MG63 (cell line): ENCODE results near the gene SGPP2. TPM values are rescaled to one million over a fixed set of nuclear protein-coding genes. Genes with fewer than 3 reads are reported as not detected.
A peak's percentile ranks its signal among the peaks of the same experiment; 100 is the strongest.
"Not testable (repeated sequence)": the region's sequence is repeated elsewhere in the genome, so short reads cannot be mapped to it uniquely, and the experiment has no call there.

Source experiments
- DNase-seq: peaks from one replicate; pipeline ENCODE4 v3.0.0-alpha.2; 2020
- H3K27me3 ChIP-seq: fragments of 250-450 bp; sonication (Bioruptor Pico); 2 replicates; pipeline ENCODE4 v1.5.1; 2020; ENCODE audit warnings: mild to moderate bottlenecking, moderate library complexity
- H3K36me3 ChIP-seq: fragments of 250-450 bp; sonication (Bioruptor Pico); 2 replicates; pipeline ENCODE4 v1.5.1; 2020; ENCODE audit warnings: mild to moderate bottlenecking, moderate library complexity
- H3K4me3 ChIP-seq: fragments of 250-450 bp; sonication (Bioruptor Pico); 2 replicates; pipeline ENCODE4 v1.5.1; 2020; ENCODE audit warnings: mild to moderate bottlenecking, moderate library complexity
- H3K9me3 ChIP-seq: fragments of 250-450 bp; sonication (Bioruptor Pico); 2 replicates; pipeline ENCODE4 v1.5.1; 2020; ENCODE audit warnings: mild to moderate bottlenecking, moderate library complexity
- total RNA-seq: library from RNA; depleted of rRNA; stranded (reverse); fragments of >200 nt; shearing (Covaris generic); gene quantifications from 2 replicates; pipeline ENCODE4 v1.2.3, GENCODE V29; 2014; ENCODE audit warnings: low replicate concordance

The SGPP2 gene
- total RNA-seq, 1 experiment from 2014 or later, result not detected

DNA sequence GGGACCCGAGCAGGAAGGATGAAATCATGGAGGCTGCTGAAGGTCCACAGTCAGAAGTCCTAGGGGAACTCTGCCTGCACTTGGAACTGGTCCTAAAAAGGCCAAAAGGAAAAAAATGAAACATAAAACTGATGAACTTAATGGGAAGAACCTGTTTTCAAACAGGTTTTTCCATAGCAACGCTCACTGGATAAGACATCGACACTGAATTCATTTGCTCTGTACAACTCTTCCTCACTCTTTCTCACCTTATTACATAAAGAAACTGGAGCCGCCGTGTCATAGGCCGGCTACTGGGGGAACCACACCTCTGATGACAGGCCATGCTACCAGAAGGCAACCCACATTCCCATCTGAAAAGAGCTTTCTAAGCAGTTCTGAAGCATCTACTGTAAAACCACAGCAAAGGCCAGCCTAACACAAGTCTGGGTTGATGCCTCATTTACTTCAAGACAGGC, 147.9 kb downstream of the SGPP2 start:
- H3K36me3 ChIP-seq, result peaks cover 59% of the 10 kb centered on the region
- no peaks in the 10 kb centered on the region for H3K27me3 ChIP-seq
- no peak overlapping the region for H3K4me3 ChIP-seq
- DNase-seq, result no peak
- H3K9me3 ChIP-seq, result no peaks in the 10 kb centered on the region

DNA sequence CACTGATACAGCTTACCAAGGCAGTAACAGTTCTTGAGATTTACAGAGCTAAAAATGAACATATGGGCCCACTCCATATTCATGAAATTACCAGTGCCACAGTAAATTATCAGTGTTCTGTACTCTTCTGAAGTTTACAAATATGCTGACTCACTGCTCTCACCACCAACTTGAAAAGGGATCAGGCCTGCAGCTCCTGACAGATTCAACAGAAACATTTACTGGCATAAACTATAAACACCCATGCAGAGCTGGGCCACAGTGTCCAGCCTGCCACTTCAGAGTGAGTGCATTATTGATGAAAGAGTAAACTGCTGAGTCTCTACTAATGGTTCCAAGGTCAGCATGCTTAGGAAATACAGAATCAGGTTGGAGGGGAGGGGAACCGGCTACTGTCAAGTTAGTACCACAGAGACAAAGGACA, 148.4 kb downstream of the SGPP2 start:
- Histone ChIP-seq H3K4me3 (no peak overlapping the region), H3K36me3 (peaks cover 56% of the 10 kb centered on the region), H3K27me3 (no peaks in the 10 kb centered on the region), H3K9me3 (no peaks in the 10 kb centered on the region)
- DNase-seq, result peak; percentile 57

DNA sequence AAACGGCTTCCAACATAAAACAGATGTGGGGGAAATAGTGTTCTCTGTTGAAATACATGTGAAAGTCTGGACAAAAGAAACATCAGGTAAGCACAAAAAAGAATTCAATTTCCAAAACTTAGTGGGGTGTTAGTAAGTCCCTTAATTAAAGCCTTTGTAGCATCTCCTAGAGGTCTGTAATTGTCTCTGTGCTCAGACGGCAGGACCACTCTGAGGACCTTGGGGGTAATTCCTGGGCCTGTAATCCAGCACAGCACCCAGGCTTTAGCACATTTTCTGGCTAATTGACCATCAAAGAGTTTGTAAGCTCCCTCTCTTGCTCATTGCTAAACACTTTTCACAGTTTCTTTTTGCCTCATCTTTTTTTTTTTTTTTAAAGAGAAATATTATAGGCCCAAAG, 151.3 kb downstream of the SGPP2 start:
- Histone ChIP-seq H3K4me3 (no peak overlapping the region), H3K9me3 (no peaks in the 10 kb centered on the region), H3K27me3 (no peaks in the 10 kb centered on the region), H3K36me3 (peaks cover 48% of the 10 kb centered on the region)
- DNase-seq, result no peak

DNA sequence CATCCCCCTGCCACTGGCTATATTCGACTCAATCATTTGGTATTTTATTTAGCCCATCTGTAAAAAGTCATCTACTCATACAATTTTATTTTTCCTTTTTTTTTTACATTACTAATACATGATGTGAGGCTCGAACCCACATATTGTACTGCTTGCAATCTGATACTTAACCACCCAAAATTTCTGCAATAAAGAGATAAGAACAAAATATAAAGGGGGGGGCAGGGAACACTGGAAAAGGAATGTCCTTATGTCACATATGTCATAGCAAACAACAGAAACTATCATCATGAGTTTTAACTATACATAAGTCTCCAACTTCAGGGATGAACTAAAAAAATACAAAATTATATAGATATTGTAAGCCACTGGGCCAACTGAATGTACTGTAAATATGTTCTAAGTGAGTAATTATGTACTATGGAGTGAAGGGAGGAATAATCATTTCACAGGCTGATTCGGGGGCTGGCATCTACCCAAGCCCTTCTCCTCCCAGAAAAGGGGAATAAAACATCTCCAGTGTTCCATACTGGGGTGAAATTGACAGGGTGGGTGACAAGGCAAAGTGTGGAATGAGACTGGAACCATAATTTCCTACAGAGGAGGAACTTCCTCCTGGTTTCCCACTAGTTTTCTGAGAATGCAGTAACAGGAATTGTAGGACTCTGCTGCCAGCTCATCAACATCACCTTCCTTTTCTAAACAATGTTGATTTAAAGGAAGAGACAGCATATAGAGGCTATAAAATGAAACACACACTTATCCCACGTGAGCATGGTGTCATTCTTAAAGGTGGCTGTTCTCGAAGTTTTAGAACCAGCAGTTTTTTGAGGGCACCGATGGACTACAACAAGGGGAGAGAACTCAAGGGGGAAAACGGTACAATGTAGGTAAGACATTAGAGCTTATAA, 152.1 kb downstream of the SGPP2 start:
- DNase-seq, result no peak
- peaks cover 41% of the 10 kb centered on the region for H3K36me3 ChIP-seq

DNA sequence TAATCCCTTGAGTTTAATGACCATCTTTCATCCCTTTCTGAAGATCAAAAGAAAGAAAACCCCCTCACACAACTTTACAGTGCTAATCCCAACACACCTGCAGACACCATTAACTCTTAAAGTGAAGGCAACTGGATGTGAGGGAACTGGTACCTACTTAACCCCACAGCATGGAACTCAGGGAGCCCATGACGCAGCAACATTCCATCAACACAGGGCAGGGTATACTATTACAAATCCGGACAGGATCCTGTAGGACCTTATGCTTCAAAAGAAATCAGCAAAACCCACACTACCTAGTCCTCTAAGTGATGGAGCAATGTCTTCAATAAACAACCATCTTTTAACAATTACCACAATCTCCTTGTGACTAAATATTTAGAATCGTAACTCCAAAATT, 153.0 kb downstream of the SGPP2 start:
- H3K36me3 ChIP-seq, result peaks cover 43% of the 10 kb centered on the region
- no peak for DNase-seq
- H3K4me3 ChIP-seq, result no peak overlapping the region
- no peaks in the 10 kb centered on the region for H3K9me3 ChIP-seq
- no peaks in the 10 kb centered on the region for H3K27me3 ChIP-seq

More for the DNA sequence above, 152.1 kb downstream of the SGPP2 start:
- no peak overlapping the region for H3K4me3 ChIP-seq
- no peaks in the 10 kb centered on the region for H3K9me3 ChIP-seq
- H3K27me3 ChIP-seq, result no peaks in the 10 kb centered on the region

DNA sequence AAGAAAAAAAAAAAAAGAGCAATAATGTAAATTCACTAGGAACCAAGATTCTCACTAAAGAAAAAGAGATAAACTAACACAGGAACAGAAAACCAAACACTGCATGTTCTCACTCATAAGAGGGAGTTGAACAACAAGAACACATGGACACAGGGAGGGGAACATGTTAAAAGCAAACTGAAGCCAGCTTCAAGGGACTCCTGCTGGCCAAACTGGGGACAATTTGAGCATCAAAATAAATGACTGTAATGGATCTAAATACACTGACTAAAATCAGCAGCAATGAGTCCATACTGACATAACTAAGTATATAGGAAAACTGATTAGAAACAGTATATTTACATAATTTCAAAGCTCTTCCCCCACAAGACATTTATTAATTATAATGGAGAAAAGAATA, 158.6 kb downstream of the SGPP2 start:
- no peaks in the 10 kb centered on the region for H3K27me3 ChIP-seq
- H3K4me3 ChIP-seq, result no peak overlapping the region
- peaks cover 50% of the 10 kb centered on the region for H3K36me3 ChIP-seq
- no peak for DNase-seq
- no peaks in the 10 kb centered on the region for H3K9me3 ChIP-seq

DNA sequence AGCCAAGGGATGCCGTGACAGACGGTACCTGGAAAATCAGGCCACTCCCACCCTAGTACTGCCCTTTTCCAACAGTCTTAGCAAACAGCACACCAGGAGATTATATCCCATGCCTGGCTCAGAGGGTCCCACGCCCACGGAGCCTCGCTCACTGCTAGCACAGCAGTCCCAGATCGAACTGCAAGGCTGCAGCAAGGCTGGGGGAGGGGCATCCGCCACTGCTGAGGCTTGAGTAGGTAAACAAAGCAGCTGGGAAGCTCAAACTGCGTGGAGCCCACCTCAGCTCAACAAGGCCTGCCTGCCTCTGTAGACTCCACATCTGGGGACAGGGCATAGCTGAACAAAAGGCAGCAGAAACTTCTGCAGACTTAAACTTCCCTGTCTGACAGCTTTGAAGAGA, 160.2 kb downstream of the SGPP2 start:
- H3K4me3 ChIP-seq, H3K27me3 ChIP-seq, DNase-seq, H3K9me3 ChIP-seq: not testable (repeated sequence)
- peaks cover 49% of the 10 kb centered on the region for H3K36me3 ChIP-seq

DNA sequence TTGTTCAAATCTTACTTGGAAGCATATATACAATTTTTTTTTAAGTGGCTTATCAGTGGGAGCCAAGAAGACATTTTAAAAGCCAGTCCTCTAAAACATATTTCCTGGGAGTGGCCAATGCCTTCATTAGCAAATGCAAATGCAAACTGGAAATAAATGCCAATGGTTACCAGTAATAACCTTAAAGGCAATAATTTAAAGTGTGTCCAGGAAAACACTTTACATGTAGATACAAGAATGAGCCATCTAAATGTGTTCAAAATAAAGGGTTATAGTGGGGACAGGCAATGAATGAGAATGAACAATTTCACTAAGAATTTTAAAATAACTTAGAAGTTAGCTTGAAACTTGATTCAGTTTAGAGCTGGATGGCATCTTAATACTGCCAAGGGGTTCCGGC, 167.3 kb downstream of the SGPP2 start:
- Histone ChIP-seq H3K27me3 (no peaks in the 10 kb centered on the region), H3K9me3 (no peaks in the 10 kb centered on the region; the same call in 1 of the 2 replicates), H3K36me3 (peaks cover 65% of the 10 kb centered on the region), H3K4me3 (no peak overlapping the region)
- no peak for DNase-seq

DNA sequence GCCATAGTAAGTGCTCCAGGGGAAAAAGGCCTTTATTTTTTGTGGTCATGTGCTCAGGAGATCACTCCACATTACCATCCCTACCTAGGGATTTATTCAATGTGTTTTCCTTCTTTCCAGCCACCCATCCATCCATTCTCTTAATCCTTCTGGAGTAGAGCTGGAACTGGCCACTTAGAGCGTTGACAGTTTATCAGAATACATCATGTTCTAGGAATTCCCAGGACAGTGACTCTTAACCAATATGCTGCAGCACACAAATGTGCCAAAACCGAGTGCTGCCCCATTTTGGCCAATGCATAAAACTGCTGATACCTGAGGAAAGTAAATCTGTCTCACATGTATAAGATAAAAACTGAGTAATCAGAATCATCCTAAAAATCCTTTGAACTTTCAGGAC, 167.8 kb downstream of the SGPP2 start:
- Histone ChIP-seq H3K36me3 (peaks cover 64% of the 10 kb centered on the region), H3K9me3 (no peaks in the 10 kb centered on the region; the same call in 1 of the 2 replicates), H3K27me3 (no peaks in the 10 kb centered on the region), H3K4me3 (no peak overlapping the region)
- DNase-seq, result no peak

DNA sequence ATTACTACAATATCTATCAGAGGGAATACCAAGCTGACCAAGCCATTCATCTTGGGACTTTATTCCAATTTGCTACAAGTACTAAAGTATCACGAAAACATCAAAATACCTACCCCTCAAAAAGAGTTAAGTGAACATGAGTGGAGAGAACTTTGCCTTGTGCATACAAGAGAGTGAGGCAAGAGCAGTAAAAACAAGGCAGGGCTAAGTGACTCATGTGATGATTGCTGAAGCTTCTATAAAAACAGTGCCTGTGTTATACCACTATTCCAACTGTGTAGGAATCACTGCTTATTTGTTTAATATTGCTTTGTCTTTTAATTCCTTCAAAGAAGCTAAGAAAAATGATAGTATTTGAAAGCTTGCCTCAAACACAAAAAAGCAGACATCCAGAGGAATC, 170.3 kb downstream of the SGPP2 start:
- Histone ChIP-seq H3K36me3 (peaks cover 77% of the 10 kb centered on the region), H3K4me3 (no peak overlapping the region), H3K9me3 (no peaks in the 10 kb centered on the region; the same call in 1 of the 2 replicates), H3K27me3 (no peaks in the 10 kb centered on the region)
- no peak for DNase-seq

DNA sequence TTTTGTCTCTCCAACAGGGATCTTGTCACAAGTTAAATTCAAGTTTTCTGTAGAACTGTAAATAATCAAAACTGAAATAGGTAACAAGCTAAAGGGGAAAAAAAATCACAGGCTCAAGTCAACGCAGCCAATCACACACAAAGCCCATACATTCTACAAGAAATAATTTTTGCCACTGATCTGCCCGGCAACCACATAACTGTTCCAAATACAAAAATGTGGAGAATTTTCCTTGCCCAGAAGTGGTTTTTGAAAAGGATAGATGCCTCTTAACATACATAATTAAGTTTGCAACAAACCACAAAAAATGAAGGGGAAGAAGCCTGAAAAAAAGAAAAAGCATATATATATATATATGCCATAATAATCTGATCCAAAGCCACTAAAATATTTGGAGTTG, 171.2 kb downstream of the SGPP2 start:
- no peak for DNase-seq
- peaks cover 79% of the 10 kb centered on the region for H3K36me3 ChIP-seq

DNA sequence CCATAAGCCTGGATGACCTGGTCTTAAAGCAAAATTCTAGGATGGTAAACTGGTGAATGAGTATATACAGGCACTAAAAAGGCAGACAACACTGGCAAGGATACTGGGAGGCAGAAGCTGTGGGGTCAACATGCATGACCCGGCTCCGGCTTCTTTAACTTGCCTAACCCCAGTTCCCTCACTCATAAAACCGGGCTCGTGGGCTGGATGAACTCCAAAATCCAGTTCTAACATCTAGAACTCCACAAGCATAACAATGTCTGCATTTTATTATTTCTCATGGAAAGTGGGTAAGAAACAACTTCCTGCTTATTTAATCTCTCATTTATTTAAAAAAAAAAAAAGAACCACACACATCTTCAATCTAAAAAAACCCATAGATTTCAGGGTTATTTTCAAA, 174.3 kb downstream of the SGPP2 start:
- no peak overlapping the region for H3K4me3 ChIP-seq
- H3K9me3 ChIP-seq, result no peaks in the 10 kb centered on the region
- DNase-seq, result no peak
- no peaks in the 10 kb centered on the region for H3K27me3 ChIP-seq
- H3K36me3 ChIP-seq, result peaks cover 68% of the 10 kb centered on the region

More for the DNA sequence above, 171.2 kb downstream of the SGPP2 start:
- Histone ChIP-seq H3K4me3 (no peak overlapping the region), H3K27me3 (no peaks in the 10 kb centered on the region), H3K9me3 (no peaks in the 10 kb centered on the region; the same call in 1 of the 2 replicates)

DNA sequence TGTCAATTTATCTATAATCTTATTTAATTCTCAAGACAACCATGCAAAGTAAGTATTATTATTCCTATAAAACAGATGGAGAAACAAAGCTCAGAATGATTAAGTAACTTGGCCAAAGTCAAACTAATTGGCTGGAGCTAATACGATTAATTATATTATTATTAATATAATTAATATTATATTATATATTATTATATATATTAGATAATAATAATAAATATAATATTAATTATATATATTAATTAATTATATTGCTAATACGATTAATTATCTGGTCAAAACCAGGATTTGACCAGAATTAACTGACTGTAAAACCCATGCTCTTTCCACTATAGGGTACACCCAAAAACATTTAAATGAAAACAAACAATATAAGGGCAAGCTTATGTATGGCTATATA, 179.2 kb downstream of the SGPP2 start:
- Histone ChIP-seq H3K4me3 (no peak overlapping the region), H3K36me3 (peaks cover 60% of the 10 kb centered on the region), H3K27me3 (no peaks in the 10 kb centered on the region)

DNA sequence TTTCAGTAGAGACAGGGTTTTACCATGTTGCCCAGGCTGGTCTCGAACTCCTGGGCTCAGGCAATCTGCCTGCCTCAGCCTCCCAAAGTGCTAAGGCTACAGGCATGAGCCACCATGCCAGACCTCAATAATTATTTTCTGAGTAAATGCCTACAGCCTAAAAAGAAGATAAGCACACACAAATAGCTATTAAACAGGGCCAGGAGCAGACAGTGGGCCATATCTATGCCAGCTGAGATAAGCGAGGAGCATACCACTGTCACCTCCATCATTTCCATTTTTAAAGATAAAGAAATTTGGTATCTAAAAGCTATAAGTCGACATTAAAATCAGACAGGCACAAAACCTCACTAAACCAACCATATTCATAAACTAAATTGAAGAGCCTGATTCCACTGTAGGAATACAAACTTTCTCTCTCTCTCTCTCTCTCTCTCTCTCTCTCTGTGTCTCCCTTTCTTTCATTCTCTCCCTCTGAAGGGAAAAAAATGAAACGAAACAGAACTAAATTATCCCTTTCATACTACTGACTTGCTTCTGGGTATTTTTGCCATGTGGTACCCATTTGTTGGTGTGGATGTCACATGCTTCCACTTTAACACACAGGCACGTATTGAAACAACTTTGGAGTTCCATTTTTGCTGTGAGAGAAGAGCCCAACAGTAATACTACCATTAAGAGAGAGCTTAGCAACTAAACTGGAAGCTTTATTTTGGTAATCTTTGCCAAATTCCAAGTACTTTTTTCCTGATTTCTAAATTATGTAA, 180.6 kb downstream of the SGPP2 start:
- no peak for DNase-seq
- Histone ChIP-seq H3K9me3 (no peaks in the 10 kb centered on the region), H3K27me3 (no peaks in the 10 kb centered on the region), H3K36me3 (peaks cover 52% of the 10 kb centered on the region), H3K4me3 (no peak overlapping the region)

More for the DNA sequence above, 179.2 kb downstream of the SGPP2 start:
- no peak for DNase-seq
- no peaks in the 10 kb centered on the region for H3K9me3 ChIP-seq

DNA sequence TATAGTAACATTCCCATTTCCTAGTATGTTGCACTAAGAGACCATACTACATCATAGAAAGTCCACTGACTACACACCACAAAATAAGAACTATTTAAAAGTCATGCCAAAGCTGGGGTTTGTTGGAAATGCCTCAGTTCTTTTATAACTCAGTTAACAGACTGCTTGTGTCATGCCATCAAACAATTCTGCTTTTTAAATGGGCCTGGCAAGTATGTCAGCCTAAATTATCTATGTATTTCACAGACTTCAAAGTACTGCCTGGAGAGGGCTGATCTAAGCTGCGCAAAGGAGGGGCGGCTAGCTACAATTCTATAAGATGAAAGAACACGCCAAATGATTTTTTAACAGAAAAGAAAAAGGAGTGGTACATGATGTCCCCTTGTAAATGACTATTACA, 182.0 kb downstream of the SGPP2 start:
- peaks cover 42% of the 10 kb centered on the region for H3K36me3 ChIP-seq
- H3K27me3 ChIP-seq, result no peaks in the 10 kb centered on the region
- no peak for DNase-seq
- no peak overlapping the region for H3K4me3 ChIP-seq
- no peaks in the 10 kb centered on the region for H3K9me3 ChIP-seq

DNA sequence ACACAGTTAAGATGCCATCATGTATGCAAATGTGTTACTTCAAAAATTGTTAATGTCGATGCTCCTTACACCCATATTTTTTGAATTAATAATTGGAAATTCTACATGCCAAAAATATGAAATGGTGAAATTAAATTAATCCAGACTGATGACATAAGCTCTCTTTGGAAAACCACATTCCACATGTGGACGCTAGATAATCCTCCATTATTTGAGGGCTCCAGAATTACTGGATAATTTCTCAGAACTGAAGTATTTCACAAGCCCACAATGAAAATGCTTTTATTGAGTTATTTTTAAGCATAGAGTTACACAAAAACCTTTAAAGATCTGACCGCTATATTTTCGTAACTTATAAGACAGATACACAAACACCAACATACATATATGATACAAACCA, 183.7 kb downstream of the SGPP2 start:
- Histone ChIP-seq H3K4me3 (no peak overlapping the region), H3K27me3 (no peaks in the 10 kb centered on the region), H3K36me3 (peaks cover 52% of the 10 kb centered on the region), H3K9me3 (no peaks in the 10 kb centered on the region)
- DNase-seq, result no peak

DNA sequence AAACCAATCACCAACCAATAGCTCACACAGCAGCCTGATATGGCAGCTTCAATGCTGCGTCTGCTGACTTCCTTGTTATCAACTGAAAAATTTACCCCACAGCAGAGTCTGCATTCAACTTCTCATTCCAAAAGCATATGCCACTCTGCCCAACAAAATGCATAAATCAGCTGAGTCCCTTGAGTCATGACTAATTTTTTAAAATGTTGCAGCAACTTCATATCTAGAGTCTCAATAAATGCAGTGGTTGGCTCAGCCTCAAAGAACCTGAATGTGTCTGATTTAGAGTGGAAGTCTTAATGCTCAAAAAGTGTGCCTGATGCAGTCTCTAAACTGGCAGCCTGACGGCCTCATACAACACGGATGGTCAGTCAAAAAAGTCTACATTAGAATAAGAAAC, 185.0 kb downstream of the SGPP2 start:
- Histone ChIP-seq H3K36me3 (peaks cover 60% of the 10 kb centered on the region), H3K27me3 (no peaks in the 10 kb centered on the region), H3K9me3 (no peaks in the 10 kb centered on the region), H3K4me3 (no peak overlapping the region)
- DNase-seq, result no peak
